Left ventricle myocardium inferior (tissue), 1 donor: Measurements from ENCODE around the gene GALNT16. TPM values are rescaled to one million over a fixed set of nuclear protein-coding genes. Genes with fewer than 3 reads are reported as not detected.

ENCODE experiments used
- DNase-seq: peaks from one replicate; pipeline ENCODE4 v3.0.0-alpha.2; 2020
- H3K27ac ChIP-seq: fragments of 200-600 bp; replicated peaks from 2 replicates; pipeline ENCODE4 v1.8.0; 2021
- H3K27me3 ChIP-seq: fragments of 200-600 bp; 2 replicates; pipeline ENCODE4 v1.8.0; 2021; ENCODE audit warnings: low read depth
- H3K36me3 ChIP-seq: fragments of 200-600 bp; 2 replicates; pipeline ENCODE4 v1.8.0; 2021
- H3K4me1 ChIP-seq: fragments of 200-600 bp; 2 replicates; pipeline ENCODE4 v1.8.0; 2021
- H3K4me3 ChIP-seq: fragments of 200-600 bp; 2 replicates; pipeline ENCODE4 v1.8.0; 2021; ENCODE audit warnings: mild to moderate bottlenecking, moderate library complexity
- H3K9me3 ChIP-seq: fragments of 200-600 bp; replicated peaks from 2 replicates; pipeline ENCODE4 v1.8.0; 2021
- intact Hi-C: fragments of 100-400 bp; cut with micrococcal nuclease; formaldehyde crosslinking; loops from one replicate; pipeline ENCODE4 v1.11.0; 2022
- total RNA-seq: library from RNA; stranded (reverse); fragmentation: NEBNext Ultra II Directional; extraction: Animal tissue kit (Norgen Biotek cat#: 25700); gene quantifications from one replicate; pipeline ENCODE4 v1.2.1, GENCODE V29; 2021
- TF ChIP-seq, protein P1 (sequence below): fragments of 200-600 bp; IDR thresholded peaks from 2 replicates; pipeline ENCODE4 v1.8.0; 2021; ENCODE audit warnings: antibody characterized with exemption, mild to moderate bottlenecking, borderline replicate concordance
- donor health status: DM: no; HTN: yes; CAD: no; lungs with severe emphysema.

GALNT16 gene
- total RNA-seq, 1 donor from 2014 or later = 70.5 TPM

DNA sequence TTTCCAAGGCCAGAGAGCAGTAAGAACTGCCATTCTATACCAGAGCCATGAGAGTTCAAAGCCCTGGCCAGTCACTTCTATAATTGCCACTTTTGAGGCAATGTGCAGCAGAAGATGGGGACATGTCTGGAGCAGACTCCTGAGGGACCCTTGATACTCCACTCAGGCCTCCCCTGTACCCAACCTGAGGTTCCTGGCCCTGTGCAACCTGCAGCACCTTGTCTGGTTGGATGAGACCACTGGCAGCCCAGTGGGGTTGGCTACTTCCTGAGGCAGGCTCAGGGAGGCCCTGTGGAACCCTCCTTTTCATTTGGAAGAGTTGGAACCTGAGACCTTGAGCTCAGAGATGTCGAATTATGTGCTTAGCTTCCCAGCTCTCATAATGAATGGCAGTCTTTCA is 54.4 kb downstream of the GALNT16 start:
- peaks cover 53% of the 10 kb centered on the region for H3K4me1 ChIP-seq
- intact Hi-C loops = no loop called here
- no peaks in the 10 kb centered on the region for H3K9me3 ChIP-seq
- no peaks in the 10 kb centered on the region for H3K27me3 ChIP-seq
- no peak overlapping the region for H3K4me3 ChIP-seq
- DNase-seq = no peak
- TF ChIP-seq, protein P1, sequence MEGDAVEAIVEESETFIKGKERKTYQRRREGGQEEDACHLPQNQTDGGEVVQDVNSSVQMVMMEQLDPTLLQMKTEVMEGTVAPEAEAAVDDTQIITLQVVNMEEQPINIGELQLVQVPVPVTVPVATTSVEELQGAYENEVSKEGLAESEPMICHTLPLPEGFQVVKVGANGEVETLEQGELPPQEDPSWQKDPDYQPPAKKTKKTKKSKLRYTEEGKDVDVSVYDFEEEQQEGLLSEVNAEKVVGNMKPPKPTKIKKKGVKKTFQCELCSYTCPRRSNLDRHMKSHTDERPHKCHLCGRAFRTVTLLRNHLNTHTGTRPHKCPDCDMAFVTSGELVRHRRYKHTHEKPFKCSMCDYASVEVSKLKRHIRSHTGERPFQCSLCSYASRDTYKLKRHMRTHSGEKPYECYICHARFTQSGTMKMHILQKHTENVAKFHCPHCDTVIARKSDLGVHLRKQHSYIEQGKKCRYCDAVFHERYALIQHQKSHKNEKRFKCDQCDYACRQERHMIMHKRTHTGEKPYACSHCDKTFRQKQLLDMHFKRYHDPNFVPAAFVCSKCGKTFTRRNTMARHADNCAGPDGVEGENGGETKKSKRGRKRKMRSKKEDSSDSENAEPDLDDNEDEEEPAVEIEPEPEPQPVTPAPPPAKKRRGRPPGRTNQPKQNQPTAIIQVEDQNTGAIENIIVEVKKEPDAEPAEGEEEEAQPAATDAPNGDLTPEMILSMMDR = no peak
- H3K36me3 ChIP-seq = no peaks in the 10 kb centered on the region
- H3K27ac ChIP-seq = peak overlapping the region; percentile 84

DNA sequence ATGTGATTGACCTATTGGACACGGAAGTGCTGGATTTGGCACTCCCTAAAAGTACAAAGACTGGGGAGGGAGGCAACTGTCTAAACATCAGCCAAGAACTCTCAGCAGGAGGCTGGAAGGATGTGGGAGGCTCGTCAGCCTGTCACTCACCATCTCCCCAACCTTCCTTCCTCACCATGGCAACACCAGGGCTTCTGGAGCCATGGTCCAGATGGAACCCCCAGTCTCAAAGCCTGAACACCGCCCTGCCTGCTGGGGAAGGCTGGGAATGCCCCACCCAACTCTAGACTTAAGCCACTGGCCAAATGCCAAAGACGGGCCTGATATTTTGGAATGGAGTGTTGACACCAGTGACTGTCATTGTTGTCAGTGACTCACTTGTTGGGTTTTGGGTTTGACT is 55.3 kb downstream of the GALNT16 start:
- H3K27ac ChIP-seq = peak overlapping the region; percentile 84
- H3K9me3 ChIP-seq = no peaks in the 10 kb centered on the region
- H3K36me3 ChIP-seq = no peaks in the 10 kb centered on the region
- intact Hi-C loops = no loop called here
- no peaks in the 10 kb centered on the region for H3K27me3 ChIP-seq
- no peak for DNase-seq
- no peak overlapping the region for H3K4me3 ChIP-seq
- peaks cover 53% of the 10 kb centered on the region for H3K4me1 ChIP-seq
- TF ChIP-seq, protein P1 = no peak

DNA sequence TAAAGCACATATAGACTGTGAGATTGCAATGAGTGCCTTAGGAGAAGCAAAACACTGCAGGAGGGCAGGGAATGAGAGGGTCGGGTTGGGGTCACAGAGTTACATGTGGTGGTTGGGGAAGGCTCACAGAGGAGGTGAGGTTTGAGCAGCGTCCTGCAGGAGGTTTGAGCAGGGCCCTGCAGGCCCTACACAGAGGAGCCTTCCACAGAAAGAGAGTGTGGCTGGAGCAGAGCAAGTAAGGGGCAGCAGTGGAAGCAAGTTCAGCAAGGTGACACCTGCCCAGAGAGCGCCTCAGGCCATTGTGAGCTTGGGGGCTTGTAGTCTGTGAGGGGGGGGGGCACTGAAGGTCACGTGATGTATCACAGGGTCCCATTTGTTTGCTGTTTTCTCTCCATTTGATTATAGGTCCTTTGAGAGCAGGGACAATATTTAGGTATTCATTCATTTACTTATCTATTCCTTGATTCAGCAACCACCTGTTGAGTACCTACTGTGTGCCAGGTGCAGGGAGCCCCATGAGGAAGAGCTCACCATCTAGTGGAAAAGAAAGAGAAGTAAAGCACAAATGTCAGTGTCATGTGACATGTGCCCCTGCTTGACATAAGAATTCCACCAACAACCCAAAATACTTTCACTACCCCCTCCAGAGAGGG is 56.6 kb downstream of the GALNT16 start:
- Histone ChIP-seq H3K4me3 (no peak overlapping the region), H3K36me3 (peaks cover under 1% of the 10 kb centered on the region), H3K27me3 (no peaks in the 10 kb centered on the region), H3K9me3 (no peaks in the 10 kb centered on the region), H3K4me1 (peaks cover 55% of the 10 kb centered on the region), H3K27ac (peak overlapping the region; percentile 84)
- TF ChIP-seq, protein P1 = no peak
- intact Hi-C loops = no loop called here
- no peak for DNase-seq

DNA sequence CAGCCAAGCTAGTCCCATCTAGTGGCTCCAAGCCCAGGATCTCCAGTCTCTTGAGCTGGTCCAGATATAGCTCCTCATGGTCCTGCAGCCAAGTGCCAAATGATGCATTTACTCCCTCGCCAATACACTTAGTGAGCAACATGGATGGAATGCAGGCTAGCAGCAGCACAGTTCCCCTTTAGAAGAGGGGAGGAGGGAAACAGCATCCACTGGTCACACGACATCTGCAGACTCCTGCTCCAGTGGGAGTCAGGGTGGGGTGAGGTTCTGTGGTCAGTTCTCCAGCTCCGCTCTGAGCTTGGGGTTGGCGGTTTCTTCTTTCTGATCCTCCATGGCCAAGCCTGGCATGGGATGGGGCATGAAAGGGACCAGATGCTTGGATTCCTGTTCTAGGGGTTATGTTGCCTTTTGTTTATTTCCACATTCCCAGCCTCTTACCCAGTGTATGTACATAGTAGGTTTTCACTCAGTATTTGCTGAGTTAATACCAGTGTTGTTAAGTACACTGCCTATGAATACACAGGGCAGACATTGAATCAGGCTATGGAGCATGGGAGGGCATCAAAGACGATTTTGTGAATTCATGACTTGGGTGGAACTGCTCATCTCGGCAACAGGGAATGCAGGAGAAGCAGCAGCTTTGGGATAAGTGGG is 57.3 kb downstream of the GALNT16 start:
- H3K36me3 ChIP-seq = peaks cover 5% of the 10 kb centered on the region
- peaks cover 57% of the 10 kb centered on the region for H3K4me1 ChIP-seq
- peak overlapping the region; percentile 84 for H3K27ac ChIP-seq
- H3K9me3 ChIP-seq = no peaks in the 10 kb centered on the region
- intact Hi-C loops = no loop called here
- TF ChIP-seq, protein P1 = no peak
- H3K4me3 ChIP-seq = no peak overlapping the region
- DNase-seq = peak; percentile 53
- H3K27me3 ChIP-seq = no peaks in the 10 kb centered on the region

DNA sequence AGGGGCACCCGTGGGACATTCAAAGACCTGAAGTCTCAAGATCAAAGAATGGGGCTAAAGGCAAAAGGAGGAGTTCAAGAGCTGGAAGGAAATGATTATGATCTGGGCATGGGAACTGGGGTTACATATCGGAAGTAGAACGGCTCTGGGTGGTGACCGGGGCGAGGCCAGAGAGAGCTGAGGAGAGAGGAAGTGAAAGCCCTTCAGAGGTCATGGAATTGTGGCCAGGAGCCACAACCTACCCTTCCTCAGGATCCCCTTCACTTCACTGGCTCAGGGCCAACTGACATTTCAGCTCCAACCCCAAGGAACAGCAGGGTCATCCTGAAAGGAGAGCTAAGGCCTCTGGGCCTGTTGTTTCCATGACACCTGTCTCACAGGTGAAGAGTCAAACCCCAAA is 57.8 kb downstream of the GALNT16 start:
- H3K27ac ChIP-seq = peak overlapping the region; percentile 84
- H3K4me3 ChIP-seq = no peak overlapping the region
- H3K9me3 ChIP-seq = no peaks in the 10 kb centered on the region
- peaks cover 52% of the 10 kb centered on the region for H3K4me1 ChIP-seq
- no peaks in the 10 kb centered on the region for H3K27me3 ChIP-seq
- no peak for DNase-seq
- intact Hi-C loops = no loop called here
- TF ChIP-seq, protein P1 = no peak
- peaks cover 5% of the 10 kb centered on the region for H3K36me3 ChIP-seq
